GM18517 (cell line): ENCODE data around the gene SRGAP2C.
"Not testable (repeated sequence)": the region's sequence is repeated elsewhere in the genome, so short reads cannot be mapped to it uniquely, and the experiment has no call there.

Experiments
- ATAC-seq: cut with Tn5 transposase; IDR thresholded peaks from one replicate; pipeline ENCODE4 v1.9.1; 2021; ENCODE audit warnings: mild to moderate bottlenecking, moderate library complexity; ENCODE audit not compliant: unreplicated experiment

Gene SRGAP2C

DNA sequence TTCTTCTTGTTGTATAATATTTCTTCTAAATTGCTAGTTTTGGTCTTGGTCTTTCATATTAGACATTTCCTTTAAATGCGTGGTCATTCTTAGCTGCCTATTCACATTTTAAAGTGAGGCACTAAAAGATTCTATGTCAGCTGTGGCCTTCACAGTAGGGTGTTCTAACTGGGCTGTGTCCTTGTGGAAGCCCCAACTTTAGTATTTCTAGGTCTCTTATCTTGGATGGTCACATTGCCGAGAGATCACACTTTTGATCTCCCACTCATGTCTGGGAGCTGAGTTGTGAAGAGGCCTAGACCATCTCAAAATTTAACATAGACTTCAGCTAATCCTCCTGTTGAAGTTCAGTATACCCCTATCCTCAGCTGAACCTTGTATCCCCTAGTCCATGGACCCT is 185.2 kb downstream of the SRGAP2C start:
- ATAC-seq = not testable (repeated sequence)

DNA sequence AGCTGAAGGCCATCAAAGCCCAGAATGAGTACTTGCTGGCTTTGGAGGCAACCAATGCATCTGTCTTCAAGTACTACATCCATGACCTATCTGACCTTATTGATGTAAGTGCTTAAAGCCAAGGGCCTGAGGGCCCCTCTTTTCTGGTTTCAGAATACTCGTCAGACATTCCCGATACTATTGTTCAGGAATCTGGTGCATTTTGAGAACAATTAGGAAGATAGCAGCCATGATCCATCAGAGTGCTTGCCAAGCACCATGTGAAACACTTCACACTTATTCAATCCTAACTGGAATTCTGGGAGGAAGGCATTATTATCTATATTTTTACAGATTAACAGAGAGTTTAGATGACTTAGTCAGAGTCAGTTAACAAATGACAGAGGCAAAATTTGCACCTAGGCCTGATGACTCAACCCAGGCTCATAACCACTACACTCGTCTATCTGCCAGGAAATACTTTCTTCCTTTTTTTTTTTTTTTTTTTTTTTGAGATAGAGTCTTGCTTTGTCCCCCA is 190.1 kb downstream of the SRGAP2C start:
- not testable (repeated sequence) for ATAC-seq

DNA sequence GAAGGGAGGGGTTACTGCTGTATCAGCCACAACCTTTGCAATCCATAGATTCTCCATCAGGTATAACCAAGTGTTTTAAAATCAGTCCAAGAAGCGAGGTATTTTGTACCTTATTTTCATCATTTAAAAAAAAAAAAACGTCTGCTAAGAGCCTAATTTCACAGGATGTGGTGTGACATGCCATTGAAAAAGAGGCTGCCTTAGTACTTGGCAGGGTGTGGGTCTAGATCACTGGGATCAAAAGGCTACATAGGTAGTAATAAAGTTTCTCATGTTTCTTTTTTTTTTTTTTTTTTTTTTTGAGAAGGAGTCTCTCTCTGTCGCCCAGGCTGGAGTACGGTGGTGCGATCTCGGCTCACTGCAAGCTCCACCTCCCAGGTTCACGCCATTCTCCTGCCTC is 192.2 kb downstream of the SRGAP2C start:
- ATAC-seq = not testable (repeated sequence)

DNA sequence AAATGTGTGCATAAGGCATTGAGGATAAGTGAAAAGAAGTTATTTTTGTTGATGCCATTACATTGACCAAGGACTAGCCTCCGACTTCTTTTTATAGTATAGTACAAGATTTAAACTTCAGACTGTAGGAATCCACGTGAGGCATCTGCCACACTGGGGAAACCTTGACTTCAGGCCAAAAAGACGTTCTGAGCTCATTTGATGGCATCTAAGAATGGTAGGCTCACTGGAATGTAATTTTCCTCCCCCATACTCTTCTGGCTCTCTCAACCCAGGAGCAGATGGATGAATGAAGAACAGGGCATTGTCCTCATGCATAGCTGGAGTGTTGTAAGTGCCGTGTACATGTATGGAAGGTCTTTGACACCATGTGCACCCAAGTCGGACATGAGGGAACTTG is 194.0 kb downstream of the SRGAP2C start:
- not testable (repeated sequence) for ATAC-seq

DNA sequence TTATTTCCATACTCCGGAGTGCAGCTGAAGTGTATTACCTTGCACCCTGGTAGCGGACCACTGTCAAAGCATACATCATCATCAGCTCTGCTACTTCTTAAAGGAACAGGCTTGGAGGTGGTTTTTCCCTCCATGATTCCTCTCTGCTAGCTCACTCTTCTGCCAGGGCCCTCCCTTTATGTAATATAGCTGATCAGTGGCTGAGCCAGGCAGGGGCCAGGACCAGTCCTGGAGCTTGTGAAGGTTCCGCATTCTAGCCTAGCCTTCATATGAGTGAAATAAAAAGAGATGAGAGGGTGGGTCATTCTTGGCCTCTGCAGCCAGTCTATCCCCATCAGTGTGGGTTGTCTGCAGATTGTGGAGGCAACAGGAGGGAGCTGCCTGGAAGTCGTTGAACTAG is 200.0 kb downstream of the SRGAP2C start:
- ATAC-seq = not testable (repeated sequence)

GRCh38 chr1:121385162-121385561 is 200.4 kb downstream of the SRGAP2C start:
- not testable (repeated sequence) for ATAC-seq

DNA sequence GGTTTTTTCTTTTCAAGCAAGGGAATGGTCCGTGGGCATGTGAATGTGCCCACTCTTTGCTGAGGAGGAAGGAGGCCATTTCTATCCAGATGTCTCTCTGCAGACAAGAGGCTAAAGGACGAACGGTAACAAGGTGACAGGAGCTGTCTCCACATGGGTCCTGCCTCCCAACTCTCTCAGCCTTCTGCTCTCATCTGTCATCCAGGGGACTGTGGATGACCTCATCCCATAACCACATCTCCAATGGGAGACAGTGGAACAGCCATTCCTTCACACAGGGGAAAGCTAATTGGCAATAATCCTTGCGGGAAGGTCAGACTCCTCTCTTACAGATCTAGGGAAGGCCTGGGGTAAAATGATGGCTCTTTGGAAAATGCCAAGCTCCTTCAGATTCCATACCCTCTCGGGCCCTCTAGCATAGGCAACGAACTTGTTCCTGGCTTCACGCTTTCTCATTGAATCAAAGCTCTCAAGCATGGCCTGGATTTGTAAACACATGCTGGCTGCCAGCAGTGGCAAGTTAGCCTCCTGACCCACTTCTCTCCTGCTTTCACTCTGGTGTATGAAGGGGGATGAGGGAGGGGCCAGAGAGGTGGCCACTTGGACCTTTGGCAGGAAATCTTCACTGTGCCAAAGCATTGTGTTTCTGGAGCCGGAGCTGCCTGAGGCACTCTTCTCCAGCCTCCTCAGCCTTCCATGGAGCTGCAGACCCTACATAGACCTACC is 201.0 kb downstream of the SRGAP2C start:
- ATAC-seq = not testable (repeated sequence)

DNA sequence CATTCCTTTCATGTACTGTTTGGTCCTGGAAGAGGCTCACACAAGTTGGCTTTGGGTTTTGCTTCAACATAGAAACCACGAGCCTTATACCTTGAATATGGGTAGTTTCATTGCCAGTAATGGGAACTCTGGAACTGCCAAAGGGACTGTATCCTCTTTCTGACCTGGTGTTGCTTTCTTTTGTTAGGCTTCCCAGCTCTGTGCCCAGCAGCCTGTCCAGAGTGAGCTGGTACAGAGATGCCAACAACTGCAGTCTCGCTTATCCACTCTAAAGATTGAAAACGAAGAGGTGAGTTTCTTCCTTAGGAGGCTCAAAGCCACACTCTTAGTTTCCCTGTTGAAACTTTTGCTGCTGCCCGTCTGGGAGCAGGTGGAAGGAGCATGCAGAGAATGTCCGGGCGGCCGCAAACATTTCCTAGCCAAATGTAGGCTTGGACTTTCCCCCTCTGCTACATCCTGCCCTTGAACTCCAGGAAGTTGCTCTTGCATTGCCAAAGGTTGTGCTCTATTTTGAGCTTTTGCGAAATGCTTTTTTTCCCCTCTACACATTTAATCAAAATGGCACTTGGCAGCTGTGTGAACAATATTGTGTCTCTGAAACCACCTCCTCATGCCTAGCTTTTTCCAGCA is 201.7 kb downstream of the SRGAP2C start:
- ATAC-seq = not testable (repeated sequence)

- not testable (repeated sequence) for ATAC-seq
These were observed 205.3 kb downstream of the SRGAP2C start for GRCh38 chr1:121389895-121390560.

DNA sequence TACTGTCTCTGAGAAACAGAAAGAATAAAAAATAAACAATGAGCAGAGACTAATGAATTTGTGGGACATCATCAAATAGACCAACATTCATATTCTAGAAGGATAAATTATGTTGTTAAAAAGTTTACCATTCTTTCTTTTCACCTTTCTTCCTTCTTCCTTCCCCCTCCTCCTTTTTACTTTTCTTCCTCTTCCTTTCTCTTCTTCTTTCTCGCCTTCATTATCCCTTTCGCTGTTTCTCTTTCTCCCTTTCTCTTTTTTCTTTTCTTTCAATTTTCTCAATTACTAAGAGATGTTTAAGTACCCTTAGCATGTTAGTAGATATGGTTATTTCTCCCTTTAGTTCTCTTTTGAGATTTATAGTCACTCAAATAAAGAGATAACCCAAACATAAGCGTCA is 207.4 kb downstream of the SRGAP2C start:
- not testable (repeated sequence) for ATAC-seq

DNA sequence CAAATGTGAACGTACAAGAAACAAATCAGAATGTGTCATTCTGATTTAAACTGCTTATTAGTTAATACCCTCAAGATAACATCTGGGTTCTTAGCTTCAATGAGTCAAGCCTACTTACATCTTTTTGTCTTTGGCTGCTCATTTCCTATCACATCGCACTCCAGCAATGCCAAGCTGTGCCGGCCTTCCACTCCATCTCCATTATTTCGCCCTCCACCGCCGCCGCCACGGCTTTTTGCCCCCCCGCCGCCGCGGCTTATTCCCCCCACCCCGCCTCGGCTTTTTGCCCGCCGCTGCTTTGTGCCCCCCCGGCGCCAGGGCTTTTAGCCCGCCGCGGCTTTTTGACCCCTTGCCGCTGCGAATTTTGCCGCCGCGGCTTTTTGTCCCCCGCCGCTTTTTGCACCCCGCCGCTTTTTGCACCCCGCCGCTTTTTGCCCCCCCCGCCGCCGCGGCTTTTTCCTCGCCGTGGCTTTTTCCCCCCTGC is 211.0 kb downstream of the SRGAP2C start:
- not testable (repeated sequence) for ATAC-seq

GRCh38 chr1:121396335-121397081 is 211.7 kb downstream of the SRGAP2C start:
- not testable (repeated sequence) for ATAC-seq

DNA sequence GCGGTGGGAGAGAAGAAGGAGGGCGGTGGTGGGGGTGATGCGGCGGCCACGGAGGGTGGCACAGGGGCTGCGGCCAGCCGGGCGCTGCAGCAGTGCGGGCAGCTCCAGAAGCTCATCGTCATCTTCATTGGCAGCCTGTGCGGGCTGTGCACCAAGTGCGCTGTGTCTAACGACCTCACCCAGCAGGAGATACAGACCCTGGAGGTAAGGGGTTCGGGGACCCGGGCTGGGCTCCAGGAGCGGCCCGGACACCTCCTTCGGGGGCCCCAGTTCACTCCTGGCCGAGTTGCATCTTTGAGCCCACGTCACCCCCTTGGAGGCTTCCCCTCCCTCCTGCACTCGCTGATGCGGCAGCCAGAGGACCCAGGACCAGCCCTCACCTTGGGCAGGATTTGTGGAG is 212.3 kb downstream of the SRGAP2C start:
- not testable (repeated sequence) for ATAC-seq

GRCh38 chr1:121399193-121399592 is 214.4 kb downstream of the SRGAP2C start:
- ATAC-seq = not testable (repeated sequence)

- not testable (repeated sequence) for ATAC-seq
These were observed 215.3 kb downstream of the SRGAP2C start for GRCh38 chr1:121400108-121400507.

DNA sequence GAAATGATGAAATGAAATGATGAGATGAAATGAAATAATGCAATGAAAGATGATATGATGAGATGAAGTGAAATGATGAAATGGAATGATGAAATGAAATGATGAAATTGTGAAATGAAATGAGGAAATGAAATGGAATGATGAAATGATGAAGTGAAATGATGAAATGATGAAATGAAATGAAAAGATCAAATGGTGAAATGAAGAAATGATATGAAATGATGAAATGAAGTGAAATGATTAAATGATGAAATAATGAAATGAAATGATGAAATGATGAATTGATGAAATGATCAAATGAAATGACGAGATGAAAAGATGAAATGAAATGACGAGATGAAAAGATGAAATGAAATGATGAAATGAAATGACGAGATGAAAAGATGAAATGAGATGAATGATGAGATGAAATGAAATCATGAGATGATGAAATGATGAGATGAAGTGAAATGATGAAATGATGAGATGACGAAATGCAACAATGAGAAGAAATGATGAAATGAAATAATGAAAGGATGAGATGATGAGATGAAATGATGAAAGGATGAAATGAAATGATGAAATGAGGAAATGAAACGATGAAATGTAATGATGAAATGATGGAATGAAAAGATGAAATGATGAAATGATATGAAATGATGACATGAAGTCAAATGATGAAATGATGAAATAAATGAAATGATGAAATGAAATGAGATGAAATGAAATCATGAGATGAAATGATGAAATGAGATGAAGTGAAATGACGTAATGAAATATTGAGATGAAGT is 216.0 kb downstream of the SRGAP2C start:
- not testable (repeated sequence) for ATAC-seq

DNA sequence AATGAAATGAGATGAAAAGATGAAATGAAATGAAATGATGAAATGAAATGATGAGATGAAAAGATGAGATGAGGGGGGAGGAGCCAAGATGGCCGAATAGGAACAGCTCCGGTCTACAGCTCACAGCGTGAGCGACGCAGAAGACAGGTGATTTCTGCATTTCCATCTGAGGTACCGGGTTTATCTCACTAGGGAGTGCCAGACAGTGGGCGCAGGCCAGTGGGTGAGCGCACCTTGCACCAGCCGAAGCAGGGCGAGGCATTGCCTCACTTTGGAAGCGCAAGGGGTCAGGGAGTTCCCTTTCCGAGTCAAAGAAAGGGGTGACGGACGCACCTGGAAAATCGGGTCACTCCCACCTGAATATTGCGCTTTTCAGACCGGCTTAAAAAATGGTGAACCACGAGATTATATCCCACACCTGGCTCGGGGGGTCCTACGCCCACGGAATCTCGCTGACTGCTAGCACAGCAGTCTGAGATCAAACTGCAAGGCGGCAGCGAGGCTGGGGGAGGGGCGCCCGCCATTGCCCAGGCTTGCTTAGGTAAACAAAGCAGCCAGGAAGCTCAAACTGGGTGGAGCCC is 216.7 kb downstream of the SRGAP2C start:
- not testable (repeated sequence) for ATAC-seq

GRCh38 chr1:121403254-121403653 is 218.5 kb downstream of the SRGAP2C start:
- not testable (repeated sequence) for ATAC-seq

GRCh38 chr1:121408354-121408753 is 223.6 kb downstream of the SRGAP2C start:
- ATAC-seq = no peak

DNA sequence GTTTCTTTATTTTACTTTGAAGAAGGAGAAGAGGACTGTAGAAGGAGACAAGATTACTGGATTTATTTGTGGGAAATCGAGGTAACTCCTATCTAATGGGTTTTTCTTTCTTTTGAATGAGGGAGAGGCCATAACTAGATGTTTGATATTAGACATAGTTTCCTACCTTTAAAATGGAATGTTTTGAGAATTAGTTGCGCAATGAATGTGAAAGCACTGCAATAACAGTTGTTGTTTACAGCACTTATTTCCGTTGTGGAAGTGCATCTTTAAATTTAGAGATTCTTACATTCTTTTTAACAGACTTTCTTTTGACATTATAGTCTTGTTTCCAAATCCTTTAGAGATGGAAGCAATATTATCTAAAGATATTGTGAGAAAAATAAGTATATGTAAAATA is 229.0 kb downstream of the SRGAP2C start:
- no peak for ATAC-seq
